RKO (cell line): Measurements from ENCODE around the gene TMEM212.
"Not testable (repeated sequence)": the region's sequence is repeated elsewhere in the genome, so short reads cannot be mapped to it uniquely, and the experiment has no call there.

Experiments
- DNase-seq: peaks from one replicate; pipeline ENCODE4 v3.0.0-alpha.2; 2016; ENCODE audit warnings: low spot score

The TMEM212 gene

DNA sequence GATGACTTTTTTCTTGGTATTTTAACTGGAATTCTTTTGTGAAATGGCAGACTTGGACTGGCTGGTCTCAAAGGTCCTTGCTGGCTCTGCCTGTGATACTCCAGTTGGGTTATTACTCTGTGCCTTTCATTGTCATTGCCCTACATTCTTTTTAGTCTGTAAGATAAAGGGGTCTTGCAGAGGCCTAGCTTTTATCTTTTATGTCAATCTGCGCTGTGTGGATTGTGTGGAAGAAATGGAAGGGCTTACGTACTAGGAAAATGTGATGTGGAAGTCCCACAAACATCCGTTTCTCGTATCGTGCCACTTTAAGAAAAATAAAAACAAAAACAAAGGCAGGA is 8.7 kb upstream of the TMEM212 start:
- no peak for DNase-seq

GRCh38 chr3:171835116-171835515 is 8.0 kb upstream of the TMEM212 start:
- DNase-seq = no peak

DNA sequence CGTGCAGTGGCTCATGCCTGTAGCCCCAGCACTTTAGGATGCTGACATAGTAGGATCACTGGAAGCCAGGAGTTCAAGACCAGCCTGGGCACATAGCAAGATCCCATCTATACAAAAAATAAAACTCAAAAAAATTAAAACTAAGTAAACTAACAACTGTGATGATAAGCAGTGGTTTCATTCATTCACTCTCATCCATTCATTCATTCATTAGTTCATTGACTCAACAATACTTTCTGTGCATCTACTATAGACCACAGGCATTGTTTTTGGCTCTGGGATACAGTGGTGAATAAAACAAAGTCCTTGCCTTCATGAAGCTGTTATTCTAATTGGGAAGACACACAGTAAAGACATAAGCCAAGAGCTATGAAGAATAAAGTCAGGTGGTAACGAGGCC is 7.5 kb upstream of the TMEM212 start:
- DNase-seq = no peak

DNA sequence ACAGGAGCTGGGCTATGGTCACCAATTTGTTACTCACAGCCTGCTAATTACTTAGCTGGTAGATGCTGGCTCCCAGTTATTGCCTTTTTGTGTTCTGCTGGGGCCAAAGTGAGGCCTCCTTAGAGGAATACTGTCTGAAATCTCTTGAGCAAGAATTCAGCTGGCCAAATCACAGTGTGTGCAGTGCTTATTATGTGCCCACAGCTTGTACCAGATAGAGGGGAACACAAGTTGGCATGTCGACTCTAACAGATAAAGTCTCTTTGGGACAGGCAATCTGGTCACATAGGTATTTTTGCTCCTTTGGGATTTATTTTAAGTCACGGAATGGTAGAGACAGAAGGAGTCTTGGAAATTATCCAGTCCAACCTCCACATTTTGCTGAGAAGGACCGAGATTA is 6.3 kb upstream of the TMEM212 start:
- DNase-seq = no peak

DNA sequence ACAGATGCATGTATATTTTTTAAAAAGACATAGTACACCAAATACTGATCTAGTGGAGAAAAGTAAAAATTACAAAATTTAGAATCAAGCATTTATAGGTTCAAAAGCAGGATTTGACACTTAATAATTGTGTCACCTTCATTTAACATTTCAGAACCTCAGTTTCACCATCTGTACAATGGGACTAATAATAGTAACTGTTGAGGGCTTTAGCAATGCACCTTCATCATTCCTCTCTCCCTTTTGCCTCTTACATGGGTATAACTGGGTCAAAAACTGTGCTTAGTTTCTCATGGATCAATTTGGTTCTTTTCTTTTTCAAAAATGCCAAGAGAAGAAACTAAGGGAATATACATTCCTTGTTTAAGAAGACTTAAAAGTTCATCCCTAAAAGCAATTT is 5.5 kb upstream of the TMEM212 start:
- DNase-seq = no peak

DNA sequence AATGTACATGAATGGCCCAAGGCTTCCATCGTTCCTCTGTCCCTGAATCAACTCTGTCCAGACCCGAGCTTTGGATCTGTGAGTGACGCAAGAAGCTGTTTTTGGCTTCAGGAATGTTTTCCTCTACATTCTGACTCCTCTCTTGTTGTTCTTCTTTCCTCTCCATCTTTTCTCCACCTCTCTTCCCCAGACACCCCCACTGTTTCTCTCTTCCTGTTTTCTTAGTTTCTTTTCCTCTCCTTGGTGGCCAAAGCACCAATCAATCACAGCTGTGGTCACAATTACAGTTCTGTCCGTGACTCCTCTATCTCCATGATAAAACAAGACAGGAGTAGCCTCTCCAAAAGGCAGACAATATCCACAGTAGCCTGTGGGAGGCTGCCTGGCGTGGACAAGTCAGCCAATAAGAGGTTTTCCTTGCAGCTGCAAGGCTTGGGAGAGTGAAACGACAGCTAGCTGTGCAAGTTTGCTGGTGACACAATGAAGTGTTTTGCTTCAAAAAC is 4.9 kb upstream of the TMEM212 start:
- no peak for DNase-seq

DNA sequence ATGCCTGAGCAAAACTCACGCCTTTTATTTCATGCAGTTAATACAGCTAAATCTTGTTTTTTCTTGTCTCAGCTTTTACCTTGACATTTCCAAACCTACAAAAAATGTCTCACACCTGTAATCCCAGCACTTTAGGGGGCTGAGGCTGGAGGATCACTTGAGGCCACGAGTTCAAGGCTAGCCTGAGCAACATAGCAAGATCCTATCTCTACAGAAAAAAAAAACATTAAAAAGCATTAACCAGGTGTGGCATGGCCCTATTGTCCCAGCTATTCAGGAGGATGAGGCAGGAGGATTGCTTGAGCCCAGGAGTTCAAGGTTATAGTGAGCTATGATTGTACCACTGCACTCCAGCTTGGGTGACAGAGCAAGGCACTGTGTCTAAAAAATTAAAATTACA is 3.9 kb upstream of the TMEM212 start:
- DNase-seq = no peak

- no peak for DNase-seq
Observed at GRCh38 chr3:171840445-171840810, 2.7 kb upstream of the TMEM212 start.

DNA sequence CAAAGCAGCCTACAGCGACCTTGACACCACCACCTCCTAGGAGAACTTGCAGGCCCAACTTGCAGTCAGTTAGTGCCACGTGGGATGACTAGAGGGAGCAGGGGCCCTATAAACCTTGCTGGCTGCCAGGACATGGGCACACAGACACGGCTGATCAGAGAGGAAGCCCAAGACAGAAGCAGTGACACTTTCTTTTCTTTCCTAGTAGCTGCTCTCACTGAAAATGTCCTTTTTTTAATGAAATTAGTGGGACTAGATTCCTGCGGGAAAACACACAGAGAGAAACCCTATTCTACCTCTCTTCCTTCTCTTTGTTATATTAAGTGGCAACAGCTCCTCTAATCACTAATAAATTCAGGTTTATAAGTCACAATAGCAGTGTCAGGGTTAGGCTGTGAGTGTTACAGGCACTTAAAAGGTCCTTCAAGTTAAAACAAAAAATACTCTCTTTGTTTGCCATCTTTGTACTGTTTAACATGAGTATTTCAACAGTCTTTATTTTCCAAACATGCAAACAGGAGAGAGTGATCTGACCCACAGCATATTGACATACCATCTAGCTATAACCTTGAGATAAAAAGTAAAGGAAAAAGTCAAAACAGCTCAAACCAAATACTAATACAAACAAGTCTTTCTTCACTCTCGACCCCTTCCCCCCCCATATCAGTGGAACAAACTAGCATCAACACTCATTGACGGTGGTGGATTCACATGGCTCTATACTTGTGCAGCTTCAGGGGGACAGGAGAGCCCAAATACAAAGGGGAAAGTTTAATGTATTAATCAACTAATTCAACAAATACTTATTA is 2.1 kb upstream of the TMEM212 start:
- DNase-seq = no peak

GRCh38 chr3:171841620-171842000 is 1.5 kb upstream of the TMEM212 start:
- no peak for DNase-seq

GRCh38 chr3:171844873-171845272 is 1.7 kb downstream of the TMEM212 start:
- no peak for DNase-seq

GRCh38 chr3:171845481-171846284 is 2.5 kb downstream of the TMEM212 start:
- no peak for DNase-seq

- DNase-seq = no peak
Observed at GRCh38 chr3:171846597-171846996, 3.4 kb downstream of the TMEM212 start.

- no peak for DNase-seq
Observed at GRCh38 chr3:171847133-171847532, 4.0 kb downstream of the TMEM212 start.

DNA sequence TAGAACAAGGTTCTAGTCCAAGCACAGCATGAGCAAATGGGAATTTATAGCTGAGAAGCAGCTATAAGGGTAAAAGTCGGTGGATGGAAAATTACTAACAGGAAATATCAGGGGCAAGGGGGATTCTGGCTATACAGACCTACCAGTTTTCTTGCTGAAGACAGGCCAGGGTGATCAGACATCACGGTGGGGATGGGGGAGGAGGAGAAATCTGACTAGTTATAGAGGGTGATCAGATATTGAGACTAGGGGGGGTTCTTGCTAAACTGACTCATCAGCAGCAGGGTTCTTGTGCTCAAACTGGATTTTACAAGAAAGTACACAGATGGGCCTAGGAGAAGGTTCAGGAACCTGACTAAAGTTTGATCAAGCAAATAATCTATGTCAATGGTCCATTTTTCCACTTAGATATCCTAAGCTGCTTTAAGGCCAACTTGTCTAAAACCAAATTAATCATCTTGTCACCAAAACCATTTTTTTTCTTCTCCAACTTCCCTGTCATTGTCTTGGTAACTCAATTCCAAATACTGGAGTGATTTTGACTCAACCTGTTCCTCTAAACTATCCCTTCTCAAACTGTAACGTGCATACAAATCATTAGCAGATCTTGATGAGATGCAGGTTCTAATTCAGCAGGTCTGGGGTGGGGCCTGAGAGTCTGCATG is 4.6 kb downstream of the TMEM212 start:
- no peak for DNase-seq

DNA sequence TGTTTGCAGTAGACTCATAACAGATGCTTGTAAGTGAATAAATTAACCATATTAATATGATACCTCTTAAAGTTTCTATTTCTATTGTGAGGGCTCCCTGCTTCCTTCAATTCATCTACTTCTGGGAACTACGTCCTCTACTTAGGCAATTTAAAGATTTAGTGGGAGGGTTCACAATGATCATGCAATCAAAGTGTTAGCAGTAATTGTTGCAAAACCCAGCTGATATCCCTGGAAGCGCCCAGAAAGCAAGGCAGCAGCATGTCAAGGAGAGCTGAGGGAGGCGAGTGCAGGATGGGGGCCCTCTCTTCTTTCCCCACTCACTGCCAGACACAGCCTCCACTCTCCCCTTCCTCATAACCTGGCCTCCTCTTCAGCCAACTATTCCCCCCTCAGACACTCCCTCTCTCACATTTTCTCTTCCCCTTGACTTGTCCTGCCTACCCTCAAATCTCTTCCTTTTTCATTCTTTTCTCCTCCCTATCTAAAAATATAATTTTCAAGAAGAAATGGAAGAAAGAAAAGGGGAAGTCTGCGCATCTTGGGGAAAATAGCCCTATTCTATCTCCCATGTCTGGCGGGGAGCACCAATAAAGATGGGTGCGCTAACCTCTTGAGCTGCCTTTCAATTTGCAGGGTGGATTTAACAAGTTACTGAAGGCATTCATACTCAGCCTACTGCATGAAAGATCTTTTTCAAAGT is 6.6 kb downstream of the TMEM212 start:
- DNase-seq = no peak

DNA sequence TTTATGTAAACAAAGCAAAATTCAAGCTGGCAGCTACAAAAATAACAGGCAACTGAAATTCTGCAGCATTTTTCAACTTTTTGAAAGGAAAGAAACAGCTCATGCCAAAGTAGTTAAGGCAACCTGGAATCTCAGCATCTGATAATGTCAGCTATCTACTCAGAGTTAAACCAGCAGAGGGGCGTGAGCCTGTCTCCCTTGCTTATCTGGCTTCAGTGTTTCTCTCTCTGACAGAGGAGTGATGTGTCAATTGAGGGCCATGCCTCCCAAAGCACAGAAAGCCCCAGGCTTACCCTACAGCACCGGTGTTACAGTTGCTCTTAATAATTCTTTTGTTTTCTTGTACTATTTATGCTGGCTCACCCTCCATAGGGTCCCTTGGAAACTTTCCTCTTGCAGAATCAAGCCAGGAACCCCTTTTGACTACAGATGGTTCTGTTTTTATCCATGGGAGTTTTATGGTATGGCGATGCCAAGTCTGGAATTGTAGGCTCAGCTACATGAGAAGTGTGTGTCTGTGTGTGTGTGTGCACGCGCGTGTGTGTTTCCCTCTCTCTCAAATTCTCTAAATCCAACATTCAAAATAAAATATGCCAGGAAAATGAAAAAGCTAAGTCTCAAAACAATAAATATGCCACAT is 7.3 kb downstream of the TMEM212 start:
- DNase-seq = no peak

DNA sequence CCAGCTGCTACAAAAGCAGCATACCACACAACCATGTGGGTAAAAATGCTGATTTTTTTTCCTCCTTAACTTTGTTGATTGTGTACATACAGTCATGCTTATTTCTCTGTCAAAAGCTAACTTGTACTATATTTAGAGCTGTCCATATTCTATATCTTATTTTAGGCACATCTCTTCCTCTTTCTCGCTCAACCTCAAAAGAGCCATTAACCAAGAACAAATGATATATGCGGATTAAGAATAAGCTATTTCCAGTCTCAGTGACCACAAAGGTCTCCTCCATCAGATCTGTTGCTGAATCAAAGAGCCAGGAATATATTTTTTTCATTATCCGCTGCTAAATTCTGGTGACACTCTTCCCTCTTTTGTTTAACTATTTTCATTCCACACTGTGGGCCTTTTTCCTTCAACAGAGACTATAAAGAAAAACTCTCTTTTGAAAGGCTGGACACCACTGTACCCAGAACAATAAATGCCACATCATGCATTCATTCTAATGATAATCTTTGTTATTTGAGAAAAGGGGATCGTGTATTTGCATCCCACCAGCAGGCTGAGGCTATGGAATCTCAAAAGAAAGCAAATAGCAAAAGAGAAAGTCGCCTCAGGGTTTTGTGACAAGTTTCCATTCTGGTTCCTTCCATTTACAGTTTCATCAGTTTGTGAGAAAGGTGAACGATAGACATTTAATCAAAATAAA is 8.0 kb downstream of the TMEM212 start:
- no peak for DNase-seq

DNA sequence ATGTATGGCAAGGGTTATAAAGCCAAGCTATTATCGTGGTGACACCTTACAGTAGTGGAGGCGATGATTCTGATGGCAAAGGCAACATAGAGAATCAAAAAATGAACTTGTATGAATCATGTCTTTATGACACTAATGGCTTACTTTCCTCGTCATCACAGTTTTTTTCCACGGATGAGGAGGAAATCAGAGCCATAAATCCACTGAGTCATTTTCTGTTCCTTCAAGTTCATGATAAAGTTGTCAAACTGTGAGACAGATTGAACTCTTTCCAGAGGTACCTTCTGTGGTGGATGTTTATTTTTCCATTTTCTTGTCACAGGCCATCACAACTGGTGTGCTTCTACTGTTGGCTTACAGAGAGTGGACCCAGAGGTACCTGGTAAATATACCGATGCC is 8.5 kb downstream of the TMEM212 start:
- peak; percentile 82 for DNase-seq

- no peak for DNase-seq
Observed at GRCh38 chr3:171854649-171855305, 11.6 kb downstream of the TMEM212 start.

DNA sequence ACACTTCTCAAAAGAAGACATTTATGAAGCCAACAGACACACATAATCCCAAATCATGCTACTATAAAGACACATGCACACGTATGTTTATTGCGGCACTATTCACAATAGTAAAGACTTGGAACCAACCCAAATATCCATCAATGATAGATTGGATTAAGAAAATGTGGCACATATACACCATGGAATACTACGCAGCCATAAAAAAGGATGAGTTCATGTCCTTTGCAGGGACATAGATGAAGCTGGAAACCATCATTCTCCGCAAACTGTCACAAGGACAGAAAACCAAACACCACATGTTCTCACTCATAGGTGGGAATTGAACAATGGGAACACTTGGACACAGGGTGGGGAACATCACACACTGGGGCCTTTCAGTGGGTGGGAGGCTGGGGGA is 15.6 kb downstream of the TMEM212 start:
- DNase-seq = not testable (repeated sequence)
